ENCODE results near the gene PLCD4.

DNA sequence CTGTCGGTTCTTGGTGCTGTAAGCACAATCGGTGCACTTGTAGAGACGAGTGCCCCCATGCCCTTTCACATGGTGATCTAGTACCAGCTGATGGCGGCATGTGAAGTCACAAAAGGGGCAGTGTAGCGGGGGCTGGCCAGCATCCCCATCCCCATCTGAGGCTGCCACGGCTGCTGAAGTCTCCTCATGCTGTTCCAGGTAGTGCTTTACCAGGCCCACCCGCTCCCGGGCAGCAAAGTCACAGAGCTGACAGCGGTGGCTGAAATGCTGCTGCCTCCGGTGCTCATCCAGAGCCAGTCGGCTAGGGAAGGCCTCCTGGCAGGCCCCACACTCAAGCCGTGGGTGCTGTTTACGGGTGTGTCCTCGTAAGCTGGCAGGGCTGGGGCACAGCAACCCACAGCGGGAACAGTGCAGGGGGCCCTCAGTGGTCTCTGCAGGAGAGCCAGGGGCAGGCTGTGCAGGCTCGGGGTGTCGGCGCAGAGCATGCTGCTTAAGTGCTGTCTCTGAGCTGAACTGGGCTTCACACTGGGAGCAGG lies 34.5 kb downstream of the PLCD4 start:
- no peak for TF ChIP-seq POLR2AphosphoS5 (IDR thresholded peaks at IDR 0.05)
- TF ChIP-seq, protein P1, sequence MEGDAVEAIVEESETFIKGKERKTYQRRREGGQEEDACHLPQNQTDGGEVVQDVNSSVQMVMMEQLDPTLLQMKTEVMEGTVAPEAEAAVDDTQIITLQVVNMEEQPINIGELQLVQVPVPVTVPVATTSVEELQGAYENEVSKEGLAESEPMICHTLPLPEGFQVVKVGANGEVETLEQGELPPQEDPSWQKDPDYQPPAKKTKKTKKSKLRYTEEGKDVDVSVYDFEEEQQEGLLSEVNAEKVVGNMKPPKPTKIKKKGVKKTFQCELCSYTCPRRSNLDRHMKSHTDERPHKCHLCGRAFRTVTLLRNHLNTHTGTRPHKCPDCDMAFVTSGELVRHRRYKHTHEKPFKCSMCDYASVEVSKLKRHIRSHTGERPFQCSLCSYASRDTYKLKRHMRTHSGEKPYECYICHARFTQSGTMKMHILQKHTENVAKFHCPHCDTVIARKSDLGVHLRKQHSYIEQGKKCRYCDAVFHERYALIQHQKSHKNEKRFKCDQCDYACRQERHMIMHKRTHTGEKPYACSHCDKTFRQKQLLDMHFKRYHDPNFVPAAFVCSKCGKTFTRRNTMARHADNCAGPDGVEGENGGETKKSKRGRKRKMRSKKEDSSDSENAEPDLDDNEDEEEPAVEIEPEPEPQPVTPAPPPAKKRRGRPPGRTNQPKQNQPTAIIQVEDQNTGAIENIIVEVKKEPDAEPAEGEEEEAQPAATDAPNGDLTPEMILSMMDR (IDR thresholded peaks at IDR 0.05), result no peak
